Ovary (tissue), 9 donors: Measurements from ENCODE around the gene MMD2. TPM values are rescaled to one million over a fixed set of nuclear protein-coding genes. Genes with fewer than 3 reads are reported as not detected.
"Not testable (repeated sequence)": the region's sequence is repeated elsewhere in the genome, so short reads cannot be mapped to it uniquely, and the experiment has no call there.

Source experiments
- DNase-seq, 5 donors: peaks; one replicate each; pipeline ENCODE4 v3.0.0-alpha.2; 2019 to 2020
- H3K27ac ChIP-seq, 2 donors: fragments of 200-600 bp; one replicate each; pipeline versions ENCODE4 v1.5.1 to v1.8.0; 2019 to 2022
- H3K27me3 ChIP-seq: fragments of 200-600 bp; one replicate; pipeline ENCODE4 v1.8.0; 2022
- H3K36me3 ChIP-seq: fragments of 200-600 bp; sonication (generic); one replicate; pipeline ENCODE4 v1.5.1; 2019
- H3K4me1 ChIP-seq: one replicate; pipeline ENCODE4 v1.8.1; 2013; ENCODE audit warnings: mild to moderate bottlenecking, moderate library complexity; ENCODE audit not compliant: insufficient read depth
- H3K4me3 ChIP-seq: fragments of 200-600 bp; sonication (generic); one replicate; pipeline ENCODE4 v1.5.1; 2017
- H3K9me3 ChIP-seq, 2 donors: fragments of 200-600 bp in 1 of 2; sonication (generic) in 1 of 2; one replicate each; pipeline versions ENCODE4 v1.5.1 to v1.8.1; 2013 to 2019; ENCODE audit warnings: mild to moderate bottlenecking in 1 of 2, moderate library complexity in 1 of 2
- EP300 ChIP-seq: sonication (generic); formaldehyde crosslinking; IDR thresholded peaks from one replicate; pipeline ENCODE4 v1.6.1; 2017; ENCODE audit warnings: antibody characterized with exemption
- POLR2A ChIP-seq: fragments of 450-650 bp; IDR thresholded peaks from one replicate; pipeline ENCODE4 v1.6.1; 2017; ENCODE audit warnings: antibody characterized with exemption, mild to moderate bottlenecking, moderate library complexity
- WGBS, 3 donors: extraction: QIAGEN DNeasy Blood & Tissue Kit in 1 of 3; methylation state at CpG; one replicate each; pipeline versions ENCODE4 v1.1.5 to v1.1.7; 2013 to 2017; 5-methylcytosine and 5-hydroxymethylcytosine counted together
- intact Hi-C, 4 donors: fragments of 100-400 bp; cut with DNase I; formaldehyde crosslinking; loops; one replicate each; pipeline versions ENCODE4 v1.11.0 to v1.15.1; 2022 to 2023
- polyA plus RNA-seq, 2 donors: library from polyadenylated mRNA; stranded (reverse); fragments of 200-250 nt in 1 of 2; fragments of 350-450 nt in 1 of 2; fragmentation: Illumina TruSeq in 1 of 2; extraction: RNeasy Lipid Tissue Mini Kit (QIAGEN cat#74804) in 1 of 2; gene quantifications; one replicate each; pipeline ENCODE4 v1.2.3, GENCODE V29; 2013 to 2014
- total RNA-seq, 7 donors: library from RNA; depleted of rRNA in 2 of 7; stranded (reverse); fragments of >200 nt in 2 of 7; fragmentation: NEBNext Ultra II Directional in 3 of 7; extraction: Animal tissue kit (Norgen Biotek cat#: 25700) in 3 of 7; gene quantifications; one replicate each; pipeline versions ENCODE4 v1.1.0 to v1.2.4, GENCODE V29; 2016 to 2023
- TF ChIP-seq, protein P1 (sequence below), 3 donors: fragments of 450-650 bp in 2 of 3; fragments of 200-600 bp in 1 of 3; IDR thresholded peaks; one replicate each; pipeline versions ENCODE4 v1.5.1 to v1.8.0; 2016 to 2022; ENCODE audit warnings: antibody characterized with exemption in 3 of 3, mild to moderate bottlenecking in 1 of 3
- donor health status: DM: no; HTN: no; CAD: no; lungs with moderate emphysema.
- donor health status: DM: no; HTN: no; CAD: no.
- donor health status: Bipolar disorder and iron deficiency.
- donor health status: DM: yes; HTN: yes; CAD: no.
- donor health status: DM: no; HTN: no; CAD: no.
- donor health status: DM: yes; HTN: yes; CAD: no.

Gene MMD2
- total and polyA plus RNA-seq, 9 donors = not detected

DNA sequence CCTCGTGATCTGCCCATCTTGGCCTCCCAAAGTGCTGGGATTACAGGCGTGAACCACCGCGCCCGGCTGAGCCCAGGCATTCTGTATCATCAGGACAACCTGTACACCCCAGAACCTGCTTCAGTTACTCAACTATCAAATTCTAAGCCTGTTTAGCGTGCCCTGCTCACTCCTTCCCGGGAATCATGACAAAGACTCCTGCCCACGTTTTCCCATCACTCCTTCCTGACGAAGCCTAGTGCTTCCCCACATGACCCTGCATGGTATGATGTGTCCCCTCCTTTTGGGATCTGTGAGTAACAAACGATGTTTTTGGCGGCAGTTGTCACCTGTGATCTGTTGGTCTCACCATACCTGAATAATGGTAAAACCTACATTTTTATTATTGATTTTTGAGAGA, 63.2 kb downstream of the MMD2 start:
- 78 to 89% (median 82%) methylated on average over 11 of the region's 11 CpGs for WGBS, 3 donors

DNA sequence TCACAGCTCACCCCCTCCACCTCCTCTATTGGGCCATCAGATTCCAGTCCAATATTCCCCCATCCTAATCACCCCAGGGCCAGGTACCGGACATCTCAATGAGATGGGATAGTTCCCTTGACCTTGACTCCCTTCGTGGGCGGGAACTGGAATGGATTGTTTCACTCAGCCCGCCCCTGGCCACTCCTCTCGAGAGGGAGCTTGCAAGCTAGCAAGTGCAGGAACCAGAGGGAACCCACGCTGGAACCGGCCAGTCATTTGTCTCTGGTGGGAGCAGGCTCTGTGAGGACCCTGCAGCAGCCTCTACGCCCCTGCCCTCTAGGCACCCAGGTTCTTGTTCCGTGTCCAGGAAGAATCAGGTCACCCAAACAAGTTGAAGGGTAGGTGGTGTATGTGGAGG, 64.5 kb downstream of the MMD2 start:
- Histone ChIP-seq H3K4me3 (no peak overlapping the region), H3K9me3 (no peaks in the 10 kb centered on the region), H3K27me3 (no peaks in the 10 kb centered on the region), H3K27ac (no peak overlapping the region), H3K36me3 (no peaks in the 10 kb centered on the region), H3K4me1 (no peaks in the 10 kb centered on the region)
- 81 to 83% (median 82%) methylated on average over 9 of the region's 9 CpGs for WGBS, 3 donors
- intact Hi-C loops = no loop called here
- TF ChIP-seq EP300 (no peak), POLR2A (no peak)
- TF ChIP-seq, protein P1, sequence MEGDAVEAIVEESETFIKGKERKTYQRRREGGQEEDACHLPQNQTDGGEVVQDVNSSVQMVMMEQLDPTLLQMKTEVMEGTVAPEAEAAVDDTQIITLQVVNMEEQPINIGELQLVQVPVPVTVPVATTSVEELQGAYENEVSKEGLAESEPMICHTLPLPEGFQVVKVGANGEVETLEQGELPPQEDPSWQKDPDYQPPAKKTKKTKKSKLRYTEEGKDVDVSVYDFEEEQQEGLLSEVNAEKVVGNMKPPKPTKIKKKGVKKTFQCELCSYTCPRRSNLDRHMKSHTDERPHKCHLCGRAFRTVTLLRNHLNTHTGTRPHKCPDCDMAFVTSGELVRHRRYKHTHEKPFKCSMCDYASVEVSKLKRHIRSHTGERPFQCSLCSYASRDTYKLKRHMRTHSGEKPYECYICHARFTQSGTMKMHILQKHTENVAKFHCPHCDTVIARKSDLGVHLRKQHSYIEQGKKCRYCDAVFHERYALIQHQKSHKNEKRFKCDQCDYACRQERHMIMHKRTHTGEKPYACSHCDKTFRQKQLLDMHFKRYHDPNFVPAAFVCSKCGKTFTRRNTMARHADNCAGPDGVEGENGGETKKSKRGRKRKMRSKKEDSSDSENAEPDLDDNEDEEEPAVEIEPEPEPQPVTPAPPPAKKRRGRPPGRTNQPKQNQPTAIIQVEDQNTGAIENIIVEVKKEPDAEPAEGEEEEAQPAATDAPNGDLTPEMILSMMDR (IDR thresholded peaks at IDR 0.05) = no peak
- no peak for DNase-seq

More for the DNA sequence above, 63.2 kb downstream of the MMD2 start:
- no peak overlapping the region for H3K27ac ChIP-seq
- H3K4me1 ChIP-seq = no peaks in the 10 kb centered on the region
- no peak overlapping the region for H3K4me3 ChIP-seq
- H3K9me3 ChIP-seq = no peaks in the 10 kb centered on the region
- no peak for DNase-seq
- no peaks in the 10 kb centered on the region for H3K27me3 ChIP-seq
- TF ChIP-seq POLR2A (no peak), EP300 (no peak)
- TF ChIP-seq, protein P1 (IDR thresholded peaks at IDR 0.05) = no peak
- intact Hi-C loops = no loop called here
- no peaks in the 10 kb centered on the region for H3K36me3 ChIP-seq

DNA sequence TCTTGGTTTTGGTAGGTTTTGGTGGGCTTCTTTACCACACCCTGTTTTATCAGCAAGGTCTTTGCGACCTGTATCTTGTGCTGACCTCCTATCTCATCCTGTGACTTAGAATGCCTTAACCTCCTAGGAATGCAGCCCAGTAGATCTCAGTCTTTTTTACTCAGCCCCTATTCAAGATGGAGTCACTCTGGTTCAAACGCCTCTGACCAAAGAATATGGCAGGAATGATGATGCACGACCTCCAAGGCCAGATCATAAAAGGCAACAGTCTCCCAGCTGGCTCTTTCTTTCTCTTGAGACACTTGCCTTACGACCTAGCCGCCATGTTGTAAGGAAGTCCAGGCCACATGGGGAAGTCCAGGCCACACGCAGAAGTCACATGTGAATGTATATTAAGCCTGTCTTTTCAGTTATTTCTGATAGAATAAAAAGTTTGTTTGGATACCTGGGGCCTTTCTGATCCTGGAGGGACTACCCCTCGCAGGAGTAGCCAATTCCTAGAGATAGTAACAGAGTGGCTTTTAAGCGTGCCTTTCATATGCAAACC, 65.0 kb downstream of the MMD2 start:
- Histone ChIP-seq H3K36me3 (no peaks in the 10 kb centered on the region), H3K9me3 (no peaks in the 10 kb centered on the region), H3K4me1 (no peaks in the 10 kb centered on the region), H3K4me3 (no peak overlapping the region), H3K27me3 (no peaks in the 10 kb centered on the region), H3K27ac (no peak overlapping the region)
- 80 to 87% (median 82%) methylated on average over 8 of the region's 8 CpGs for WGBS, 3 donors
- TF ChIP-seq POLR2A (no peak), EP300 (no peak)
- TF ChIP-seq, protein P1 (IDR thresholded peaks at IDR 0.05) = no peak
- DNase-seq = no peak
- intact Hi-C loops = no loop called here

DNA sequence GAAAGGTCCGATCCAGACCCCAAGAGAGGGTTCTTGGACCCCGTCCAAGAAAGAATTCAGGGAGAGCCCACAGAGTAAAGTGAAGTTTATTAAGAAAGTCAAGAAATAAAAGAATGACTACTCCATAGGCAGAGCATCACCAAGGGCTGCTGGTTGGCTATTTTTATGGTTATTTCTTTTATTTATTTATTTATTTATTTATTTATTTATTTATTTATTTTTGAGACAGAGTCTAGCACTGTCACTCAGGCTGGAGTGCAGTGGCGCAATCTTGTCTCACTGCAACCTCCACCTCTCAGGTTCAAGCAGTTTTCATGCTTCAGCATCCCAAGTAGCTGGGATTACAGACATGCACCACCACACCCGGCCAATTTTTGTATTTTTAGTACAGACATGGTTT, 65.8 kb downstream of the MMD2 start:
- intact Hi-C loops = not testable (repeated sequence)

DNA sequence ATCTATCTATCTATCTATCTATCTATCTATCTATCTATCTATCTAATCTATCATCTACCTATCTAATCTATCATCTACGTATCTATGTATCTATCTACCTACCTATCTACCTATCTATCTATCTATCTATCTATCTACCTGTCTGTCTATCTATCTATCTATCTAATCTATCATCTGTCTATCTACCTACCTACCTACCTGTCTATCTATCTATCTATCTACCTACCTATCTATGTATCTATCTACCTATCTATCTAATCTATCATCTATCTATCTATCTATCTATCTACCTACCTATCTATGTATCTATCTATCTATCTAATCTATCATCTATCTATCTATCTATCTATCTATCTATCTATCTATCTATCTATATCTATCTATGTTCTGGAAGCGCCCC, 67.5 kb downstream of the MMD2 start:
- H3K9me3 ChIP-seq, H3K36me3 ChIP-seq, H3K27me3 ChIP-seq, H3K27ac ChIP-seq, H3K4me3 ChIP-seq, DNase-seq, H3K4me1 ChIP-seq, intact Hi-C loops: not testable (repeated sequence)
- 49 to 73% (median 50%) methylated on average over 2 of the region's 2 CpGs for WGBS, 3 donors

More for the DNA sequence above, 65.8 kb downstream of the MMD2 start:
- WGBS, 3 donors = 71 to 81% (median 72%) methylated on average over 4 of the region's 4 CpGs
- H3K27ac ChIP-seq, H3K4me3 ChIP-seq, H3K9me3 ChIP-seq, DNase-seq, H3K4me1 ChIP-seq, H3K36me3 ChIP-seq, H3K27me3 ChIP-seq: not testable (repeated sequence)
